Measurements from ENCODE around the gene NR2C2. TPM values are rescaled to one million over a fixed set of nuclear protein-coding genes. Genes with fewer than 3 reads are reported as not detected.

The NR2C2 gene
- total RNA-seq, 1 experiment from 2014 or later: 41.5 TPM

- Mint-ChIP-seq H3K27me3 (ENCODE audit: unreplicated experiment) (no peaks in the 10 kb centered on the region), H3K36me3 (ENCODE audit: insufficient read depth, unreplicated experiment) (no peaks in the 10 kb centered on the region), H3K27ac (ENCODE audit: unreplicated experiment) (no peak overlapping the region), H3K9me3 (ENCODE audit: low read depth, unreplicated experiment) (no peaks in the 10 kb centered on the region), H3K4me3 (ENCODE audit: low read depth, unreplicated experiment) (no peak overlapping the region), H3K4me1 (ENCODE audit: low read depth, unreplicated experiment) (no peaks in the 10 kb centered on the region)
- CTCF ChIA-PET: no interaction called here
- TF ChIP-seq CTCF (IDR thresholded peaks at IDR 0.05; ENCODE audit: unreplicated experiment): no peak
- DNase-seq: no peak
- no TSS peak for BruUV-seq (replicated peaks)
- intact Hi-C loops (cut with micrococcal nuclease; ENCODE audit: unreplicated experiment): no loop called here
These were observed 127.1 kb downstream of the NR2C2 start for GRCh38 chr3:15074500-15074899.

GRCh38 chr3:15079091-15079490 lies 131.7 kb downstream of the NR2C2 start:
- intact Hi-C loops (cut with micrococcal nuclease; ENCODE audit: unreplicated experiment): no loop called here
- Mint-ChIP-seq H3K4me1 (ENCODE audit: low read depth, unreplicated experiment) (no peaks in the 10 kb centered on the region), H3K36me3 (ENCODE audit: insufficient read depth, unreplicated experiment) (peaks cover 17% of the 10 kb centered on the region), H3K4me3 (ENCODE audit: low read depth, unreplicated experiment) (no peak overlapping the region), H3K27me3 (ENCODE audit: unreplicated experiment) (no peaks in the 10 kb centered on the region), H3K9me3 (ENCODE audit: low read depth, unreplicated experiment) (no peaks in the 10 kb centered on the region), H3K27ac (ENCODE audit: unreplicated experiment) (no peak overlapping the region)
- DNase-seq: no peak
- CTCF ChIA-PET: no interaction called here
- TF ChIP-seq CTCF (IDR thresholded peaks at IDR 0.05; ENCODE audit: unreplicated experiment): no peak
- no TSS peak for BruUV-seq (replicated peaks)

GRCh38 chr3:15081960-15082664 lies 134.7 kb downstream of the NR2C2 start:
- no peaks in the 10 kb centered on the region for H3K4me1 Mint-ChIP-seq (ENCODE audit: low read depth, unreplicated experiment)
- TF ChIP-seq CTCF (IDR thresholded peaks at IDR 0.05; ENCODE audit: unreplicated experiment): no peak
- BruUV-seq (replicated peaks): no TSS peak
- H3K27ac Mint-ChIP-seq (ENCODE audit: unreplicated experiment): no peak overlapping the region
- no peak overlapping the region for H3K4me3 Mint-ChIP-seq (ENCODE audit: low read depth, unreplicated experiment)
- intact Hi-C loops (cut with micrococcal nuclease; ENCODE audit: unreplicated experiment): no loop called here
- no peaks in the 10 kb centered on the region for H3K9me3 Mint-ChIP-seq (ENCODE audit: low read depth, unreplicated experiment)
- CTCF ChIA-PET: no interaction called here
- H3K36me3 Mint-ChIP-seq (ENCODE audit: insufficient read depth, unreplicated experiment): peaks cover 28% of the 10 kb centered on the region
- no peaks in the 10 kb centered on the region for H3K27me3 Mint-ChIP-seq (ENCODE audit: unreplicated experiment)
- no peak for DNase-seq

GRCh38 chr3:15083252-15083651 lies 135.9 kb downstream of the NR2C2 start:
- no TSS peak for BruUV-seq (replicated peaks)
- H3K36me3 Mint-ChIP-seq (ENCODE audit: insufficient read depth, unreplicated experiment): peaks cover 28% of the 10 kb centered on the region
- DNase-seq: no peak
- CTCF ChIA-PET: no interaction called here
- no peaks in the 10 kb centered on the region for H3K27me3 Mint-ChIP-seq (ENCODE audit: unreplicated experiment)
- H3K27ac Mint-ChIP-seq (ENCODE audit: unreplicated experiment): no peak overlapping the region
- H3K4me3 Mint-ChIP-seq (ENCODE audit: low read depth, unreplicated experiment): no peak overlapping the region
- intact Hi-C loops (cut with micrococcal nuclease; ENCODE audit: unreplicated experiment): no loop called here
- TF ChIP-seq CTCF (IDR thresholded peaks at IDR 0.05; ENCODE audit: unreplicated experiment): no peak
- no peaks in the 10 kb centered on the region for H3K4me1 Mint-ChIP-seq (ENCODE audit: low read depth, unreplicated experiment)
- no peaks in the 10 kb centered on the region for H3K9me3 Mint-ChIP-seq (ENCODE audit: low read depth, unreplicated experiment)
